ENCODE data around the gene AGTPBP1.

Gene AGTPBP1

DNA sequence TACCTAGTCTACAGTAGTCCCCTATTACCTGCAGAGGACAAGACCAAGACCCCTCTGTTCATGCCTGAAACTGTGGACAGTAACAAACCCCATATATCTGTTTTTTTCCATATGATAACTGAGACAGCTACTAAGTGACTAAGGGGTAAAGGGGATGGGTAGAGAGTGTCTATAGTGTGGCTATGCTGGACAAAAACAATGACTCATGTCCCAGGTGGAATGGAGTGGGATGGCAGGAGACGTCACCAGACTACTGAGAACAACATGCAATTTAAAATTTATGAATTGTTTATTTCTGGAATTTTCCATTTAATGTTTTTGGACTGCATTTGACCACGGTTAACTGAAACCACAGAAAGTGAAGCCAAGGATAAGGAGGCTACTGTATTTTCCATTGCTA, 171.8 kb downstream of the AGTPBP1 start:
- H3K27ac ChIP-seq, result no peak overlapping the region
- TF ChIP-seq ZFX (IDR thresholded peaks at IDR 0.05), result no peak
- TF ChIP-seq, protein P1, sequence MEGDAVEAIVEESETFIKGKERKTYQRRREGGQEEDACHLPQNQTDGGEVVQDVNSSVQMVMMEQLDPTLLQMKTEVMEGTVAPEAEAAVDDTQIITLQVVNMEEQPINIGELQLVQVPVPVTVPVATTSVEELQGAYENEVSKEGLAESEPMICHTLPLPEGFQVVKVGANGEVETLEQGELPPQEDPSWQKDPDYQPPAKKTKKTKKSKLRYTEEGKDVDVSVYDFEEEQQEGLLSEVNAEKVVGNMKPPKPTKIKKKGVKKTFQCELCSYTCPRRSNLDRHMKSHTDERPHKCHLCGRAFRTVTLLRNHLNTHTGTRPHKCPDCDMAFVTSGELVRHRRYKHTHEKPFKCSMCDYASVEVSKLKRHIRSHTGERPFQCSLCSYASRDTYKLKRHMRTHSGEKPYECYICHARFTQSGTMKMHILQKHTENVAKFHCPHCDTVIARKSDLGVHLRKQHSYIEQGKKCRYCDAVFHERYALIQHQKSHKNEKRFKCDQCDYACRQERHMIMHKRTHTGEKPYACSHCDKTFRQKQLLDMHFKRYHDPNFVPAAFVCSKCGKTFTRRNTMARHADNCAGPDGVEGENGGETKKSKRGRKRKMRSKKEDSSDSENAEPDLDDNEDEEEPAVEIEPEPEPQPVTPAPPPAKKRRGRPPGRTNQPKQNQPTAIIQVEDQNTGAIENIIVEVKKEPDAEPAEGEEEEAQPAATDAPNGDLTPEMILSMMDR (conservative IDR thresholded peaks at IDR 0.05), result no peak

DNA sequence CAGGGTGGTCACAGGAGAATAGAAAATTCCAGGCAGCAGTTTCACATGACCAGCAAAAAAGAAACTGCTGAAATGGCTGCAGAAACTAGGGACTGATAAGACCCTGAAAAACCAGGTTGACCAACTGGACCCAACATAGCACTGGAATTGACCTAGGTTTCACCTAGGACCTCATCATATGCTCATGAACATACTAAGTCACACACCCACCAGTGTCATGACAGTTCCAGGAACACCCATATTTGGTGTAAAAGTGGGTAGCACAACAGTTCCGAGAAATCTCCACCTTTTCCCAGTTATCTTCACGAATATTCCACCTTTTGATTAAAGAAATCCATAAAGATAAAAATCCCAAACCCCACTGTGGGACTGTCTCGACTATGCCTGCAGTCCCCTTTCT, 182.2 kb downstream of the AGTPBP1 start:
- no peak for TF ChIP-seq ZFX (IDR thresholded peaks at IDR 0.05)
- TF ChIP-seq, protein P1 (conservative IDR thresholded peaks at IDR 0.05), result no peak
- H3K27ac ChIP-seq, result no peak overlapping the region

DNA sequence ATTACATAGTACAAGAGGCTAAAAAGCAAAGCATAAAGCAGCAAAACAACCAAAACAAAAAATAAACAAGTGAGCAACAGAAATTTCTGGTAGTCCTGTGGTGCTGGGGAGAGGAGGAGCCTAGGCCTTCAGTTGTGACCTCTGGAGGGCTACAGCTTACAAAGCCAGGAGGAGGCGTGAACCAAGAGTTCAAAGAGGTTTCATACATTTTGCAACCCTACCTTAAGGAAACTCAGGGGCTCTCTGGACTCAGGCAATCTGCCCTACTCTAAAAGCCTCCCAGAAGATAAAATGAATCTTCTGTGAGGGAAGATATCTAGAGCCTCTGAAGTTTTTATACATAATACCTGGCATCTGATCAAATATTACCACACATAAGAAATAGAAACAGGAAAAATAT, 187.4 kb downstream of the AGTPBP1 start:
- H3K27ac ChIP-seq, result no peak overlapping the region
- TF ChIP-seq, protein P1 (conservative IDR thresholded peaks at IDR 0.05), result no peak
- no peak for TF ChIP-seq ZFX (IDR thresholded peaks at IDR 0.05)

DNA sequence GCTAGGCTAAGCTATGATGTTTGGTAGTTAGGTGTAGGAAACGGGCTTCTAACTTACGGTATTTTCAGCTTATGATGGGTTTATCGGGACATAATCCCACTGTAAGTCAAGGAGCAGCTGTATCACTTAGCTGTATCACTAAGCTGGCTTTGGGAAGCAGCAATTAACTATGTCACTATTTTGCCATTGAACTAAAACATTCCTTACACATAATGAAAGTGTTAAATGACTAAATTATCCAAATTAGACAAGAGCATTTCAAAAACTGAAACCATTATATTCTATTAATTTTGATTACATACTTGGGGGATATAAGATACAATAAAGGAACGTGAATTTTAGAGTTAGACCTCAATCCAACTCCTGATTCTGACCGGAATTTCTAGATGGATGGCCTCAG, 188.3 kb downstream of the AGTPBP1 start:
- TF ChIP-seq, protein P1 (conservative IDR thresholded peaks at IDR 0.05), result no peak
- no peak for TF ChIP-seq ZFX (IDR thresholded peaks at IDR 0.05)
- H3K27ac ChIP-seq, result no peak overlapping the region

DNA sequence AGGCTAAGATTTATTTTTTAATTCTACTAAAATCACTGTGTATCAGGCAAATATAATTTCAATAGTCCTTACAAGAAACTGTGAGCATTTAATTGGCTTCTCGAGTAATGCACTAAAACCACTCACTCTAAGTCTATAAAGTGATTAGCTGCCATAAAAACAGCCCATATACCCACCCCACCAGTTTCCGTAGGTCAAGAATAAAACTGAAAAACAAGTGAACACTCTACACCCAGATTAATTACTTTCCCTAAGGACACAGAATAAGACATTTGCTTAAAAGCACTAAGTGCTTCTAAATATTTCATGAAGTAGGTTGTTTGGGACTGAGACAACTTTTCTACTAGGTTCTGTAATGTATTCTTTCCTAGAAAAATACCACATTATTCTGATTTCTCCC, 194.2 kb downstream of the AGTPBP1 start:
- TF ChIP-seq, protein P1 (conservative IDR thresholded peaks at IDR 0.05), result no peak
- no peak for TF ChIP-seq ZFX (IDR thresholded peaks at IDR 0.05)
- no peak overlapping the region for H3K27ac ChIP-seq

DNA sequence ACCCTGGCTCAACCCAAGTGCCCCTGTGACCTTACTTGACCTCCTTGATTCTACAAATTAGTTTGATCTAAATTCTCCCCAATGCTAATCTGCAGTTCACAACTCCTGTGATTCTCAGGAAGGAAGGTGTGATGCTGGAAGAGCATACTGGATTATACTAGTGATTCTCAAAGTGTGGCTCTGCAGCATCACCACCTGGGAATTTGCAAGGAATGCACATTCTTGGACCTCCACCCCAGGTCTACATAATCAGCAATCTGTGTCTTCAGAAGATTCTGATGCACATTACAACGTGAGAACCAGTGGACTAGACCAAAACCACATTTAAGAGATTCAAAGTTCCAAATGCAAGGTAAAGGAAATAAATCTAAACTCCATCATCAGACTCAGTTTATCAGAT, 198.6 kb downstream of the AGTPBP1 start:
- TF ChIP-seq ZFX (IDR thresholded peaks at IDR 0.05), result no peak
- TF ChIP-seq, protein P1 (conservative IDR thresholded peaks at IDR 0.05), result no peak
- no peak overlapping the region for H3K27ac ChIP-seq

DNA sequence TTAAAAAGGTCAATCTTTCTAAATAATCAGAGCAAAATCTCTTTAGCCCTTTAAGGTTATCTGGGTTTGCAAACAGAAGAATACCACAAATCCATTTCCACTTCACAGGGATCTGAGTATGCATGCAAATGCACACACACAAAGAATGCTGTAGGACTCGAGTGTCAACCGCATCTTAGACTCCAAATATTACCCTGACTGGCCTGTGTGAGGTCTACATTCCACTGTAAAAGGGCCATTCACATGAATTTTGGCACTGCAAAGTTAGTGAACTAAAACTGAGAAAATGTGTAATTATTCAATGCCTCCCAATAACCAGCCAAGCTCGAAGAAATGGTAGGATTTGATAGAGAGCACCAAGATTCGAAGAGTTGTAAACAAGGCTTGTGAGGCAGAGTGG, 199.9 kb downstream of the AGTPBP1 start:
- no peak for TF ChIP-seq ZFX (IDR thresholded peaks at IDR 0.05)
- TF ChIP-seq, protein P1 (conservative IDR thresholded peaks at IDR 0.05), result no peak
- no peak overlapping the region for H3K27ac ChIP-seq

All from C4-2B (cell line).